ENCODE results near the gene DYNLT2. TPM values are rescaled to one million over a fixed set of nuclear protein-coding genes. Genes with fewer than 3 reads are reported as not detected.
"Not testable (repeated sequence)": the region's sequence is repeated elsewhere in the genome, so short reads cannot be mapped to it uniquely, and the experiment has no call there.

DYNLT2 gene
- total RNA-seq, 1 donor from 2014 or later, result 3.8 TPM

DNA sequence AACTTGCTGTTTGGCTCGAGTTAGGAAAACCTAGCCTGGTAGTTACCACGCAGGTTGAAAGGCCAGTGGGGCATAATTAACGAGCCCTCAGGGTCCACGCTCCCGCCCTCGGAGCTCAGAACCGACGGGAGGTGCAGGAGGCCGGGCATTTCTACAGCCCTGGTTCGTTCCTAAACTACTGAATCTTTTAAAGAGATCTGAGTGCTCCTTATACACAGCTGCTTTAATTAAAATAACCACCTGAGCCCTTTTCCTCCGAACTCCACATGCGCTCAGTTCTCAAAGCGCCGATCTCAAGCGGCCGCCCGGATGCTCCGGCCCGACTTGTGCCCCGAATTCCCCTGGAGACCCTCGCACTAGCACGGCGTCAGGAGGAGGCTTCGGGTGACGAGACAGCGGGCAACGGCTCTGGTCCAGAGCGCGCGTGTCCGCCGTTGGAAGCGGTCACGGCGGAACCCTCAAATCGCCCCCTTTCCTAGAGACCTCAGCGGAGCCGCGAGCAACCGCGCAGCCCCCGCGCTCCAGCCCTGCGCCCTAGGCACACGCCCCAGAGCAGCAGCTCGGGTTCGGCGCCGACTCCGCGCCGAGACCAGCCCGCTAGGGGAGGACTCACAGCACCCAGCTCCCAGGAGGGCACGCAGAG lies 49.9 kb downstream of the DYNLT2 start:
- DNase-seq (ENCODE audit: low spot score), result no peak

DNA sequence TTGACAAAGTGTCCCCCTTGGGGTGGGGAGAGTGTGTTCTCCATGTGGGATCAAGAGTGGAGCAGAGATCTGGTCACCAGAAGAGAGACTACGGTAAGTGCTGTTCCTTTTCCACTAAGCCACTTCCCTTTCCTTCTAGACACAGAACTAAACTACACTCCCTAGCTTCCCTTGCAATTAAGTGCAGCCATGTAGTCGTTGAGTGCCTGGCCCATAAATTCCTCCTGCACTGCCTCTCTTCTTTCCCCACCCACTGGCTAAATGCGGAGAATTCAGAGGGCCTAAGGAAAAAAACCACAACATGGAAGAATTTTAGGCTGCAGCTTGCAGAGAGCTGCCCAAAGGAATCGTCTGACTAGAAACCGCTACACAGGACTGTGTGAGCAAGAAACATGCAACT lies 51.1 kb downstream of the DYNLT2 start:
- no peak for DNase-seq (ENCODE audit: low spot score)

DNA sequence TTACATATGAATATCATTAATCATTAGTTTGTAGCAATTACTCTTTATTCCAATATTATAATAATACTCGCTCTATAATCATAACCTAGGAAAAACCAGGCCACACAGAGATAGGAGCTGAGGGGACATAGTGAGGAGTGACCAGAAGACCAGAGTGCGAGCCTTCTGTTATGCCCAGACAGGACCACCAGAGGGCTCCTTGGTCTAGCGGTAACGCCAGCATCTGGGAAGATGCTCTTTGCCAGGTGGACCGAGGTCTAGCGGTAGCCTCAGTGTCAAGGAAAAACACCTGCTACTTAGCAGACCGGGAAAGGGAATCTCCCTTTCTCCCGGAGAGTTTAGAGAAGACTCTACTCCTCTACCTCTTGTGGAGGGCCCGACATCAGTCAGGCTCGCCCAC lies 54.3 kb downstream of the DYNLT2 start:
- not testable (repeated sequence) for DNase-seq (ENCODE audit: low spot score)

DNA sequence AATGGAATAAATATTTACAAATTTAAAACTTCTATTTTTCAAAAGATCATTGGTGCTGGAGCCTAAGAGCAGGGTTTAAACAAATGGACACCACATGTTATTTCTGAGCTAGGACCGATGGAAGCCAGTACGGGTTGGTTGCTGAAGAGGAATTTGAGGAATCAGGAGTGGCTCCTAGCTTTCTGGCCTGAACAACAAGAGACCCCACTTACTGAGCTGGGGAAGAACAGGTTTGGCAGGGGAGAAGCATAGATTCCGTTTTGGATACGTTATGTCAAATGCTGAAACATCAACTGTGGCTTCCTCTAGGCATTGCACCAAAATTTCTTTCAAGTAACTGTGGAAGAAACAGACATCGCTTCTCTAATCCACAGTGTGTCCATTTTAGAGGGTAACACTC lies 56.2 kb downstream of the DYNLT2 start:
- no peak for DNase-seq (ENCODE audit: low spot score)

DNA sequence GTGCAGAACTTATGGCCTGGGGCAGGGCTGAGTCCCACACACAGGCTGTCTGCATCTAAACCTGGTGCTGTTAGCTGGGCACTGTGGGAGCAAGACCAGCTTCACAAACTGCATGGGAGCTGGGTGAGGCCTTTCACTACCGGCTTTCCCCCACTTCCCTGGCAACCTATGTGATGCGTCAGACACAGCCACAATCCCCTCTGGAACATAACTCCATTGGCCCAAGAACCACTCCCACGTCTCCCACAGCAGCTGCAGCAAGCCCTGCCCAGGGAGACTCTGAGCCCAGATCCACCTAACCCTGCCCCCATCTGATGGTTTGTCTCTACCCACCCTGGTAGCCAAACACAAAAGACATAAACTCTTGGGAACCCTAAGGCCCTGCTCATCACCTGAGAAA lies 58.9 kb downstream of the DYNLT2 start:
- DNase-seq (ENCODE audit: low spot score), result no peak

DNA sequence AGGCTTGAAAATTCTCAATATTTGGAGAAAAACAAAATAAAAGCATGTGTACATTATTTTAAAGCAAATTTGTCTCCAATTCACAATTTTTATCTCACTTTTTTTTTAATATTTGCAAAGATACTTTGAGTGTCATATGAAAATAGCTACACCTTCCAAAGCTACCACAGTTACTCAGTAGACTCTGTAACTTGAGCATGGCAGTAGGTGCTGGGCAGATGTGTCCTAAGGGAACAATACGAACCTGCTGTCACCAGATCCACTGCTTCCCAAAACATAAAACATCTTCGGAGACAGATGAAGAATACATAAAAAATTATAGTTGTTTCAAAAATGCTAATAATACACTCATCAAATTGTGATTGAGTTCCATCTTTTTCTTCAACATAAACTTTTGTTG lies 60.1 kb downstream of the DYNLT2 start:
- no peak for DNase-seq (ENCODE audit: low spot score)

Other genes starting within 250 kb of the DYNLT2 start
- gene WDR27, start 49.5 kb downstream of the DYNLT2 start, total RNA-seq, result 66.7 TPM
- 27.2 TPM for gene C6orf120, start 49.4 kb downstream of the DYNLT2 start, total RNA-seq
- gene PHF10, start 27.1 kb downstream of the DYNLT2 start, total RNA-seq, result 45.0 TPM
- gene ERMARD, start 50 bp upstream of the DYNLT2 start, total RNA-seq, result 35.6 TPM